ENCODE results near the gene ILF2.

Gene ILF2

GRCh38 chr1:153643100-153643499 is 27.7 kb downstream of the ILF2 start:
- no peak for TF ChIP-seq NFIC (IDR thresholded peaks at IDR 0.05)
- no peak for TF ChIP-seq TAF1 (IDR thresholded peaks at IDR 0.05; ENCODE audit: low read depth)
- TF ChIP-seq, protein P1, sequence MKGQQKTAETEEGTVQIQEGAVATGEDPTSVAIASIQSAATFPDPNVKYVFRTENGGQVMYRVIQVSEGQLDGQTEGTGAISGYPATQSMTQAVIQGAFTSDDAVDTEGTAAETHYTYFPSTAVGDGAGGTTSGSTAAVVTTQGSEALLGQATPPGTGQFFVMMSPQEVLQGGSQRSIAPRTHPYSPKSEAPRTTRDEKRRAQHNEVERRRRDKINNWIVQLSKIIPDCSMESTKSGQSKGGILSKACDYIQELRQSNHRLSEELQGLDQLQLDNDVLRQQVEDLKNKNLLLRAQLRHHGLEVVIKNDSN (IDR thresholded peaks at IDR 0.05) = no peak
- no peak for TF ChIP-seq EP300 (IDR thresholded peaks at IDR 0.05; ENCODE audit: borderline replicate concordance)
- no peak for TF ChIP-seq YY1 (IDR thresholded peaks at IDR 0.05; ENCODE audit: low read depth)
- TF ChIP-seq EGR1 (IDR thresholded peaks at IDR 0.05) = no peak
- TF ChIP-seq REST (IDR thresholded peaks at IDR 0.05; ENCODE audit: low read depth) = no peak
- TF ChIP-seq MAX (IDR thresholded peaks at IDR 0.05) = no peak
- TF ChIP-seq CEBPB (IDR thresholded peaks at IDR 0.05) = no peak
- no peak for TF ChIP-seq TEAD4 (IDR thresholded peaks at IDR 0.05)
- TF ChIP-seq TCF12 (IDR thresholded peaks at IDR 0.05; ENCODE audit: low read depth) = no peak
- no peak for TF ChIP-seq RAD21 (IDR thresholded peaks at IDR 0.05; ENCODE audit: low read depth)
- TF ChIP-seq CREB1 (IDR thresholded peaks at IDR 0.05; ENCODE audit: low read depth) = no peak
- TF ChIP-seq ZBTB7A (IDR thresholded peaks at IDR 0.05; ENCODE audit: low read depth) = no peak
- no peak for TF ChIP-seq FOXM1 (IDR thresholded peaks at IDR 0.05; ENCODE audit: borderline replicate concordance, low read depth)

GRCh38 chr1:153642161-153642560 is 28.6 kb downstream of the ILF2 start:
- no peak for TF ChIP-seq YY1 (IDR thresholded peaks at IDR 0.05; ENCODE audit: low read depth)
- no peak for TF ChIP-seq TEAD4 (IDR thresholded peaks at IDR 0.05)
- TF ChIP-seq EP300 (IDR thresholded peaks at IDR 0.05; ENCODE audit: borderline replicate concordance) = no peak
- no peak for TF ChIP-seq CEBPB (IDR thresholded peaks at IDR 0.05)
- no peak for TF ChIP-seq TCF12 (IDR thresholded peaks at IDR 0.05; ENCODE audit: low read depth)

DNA sequence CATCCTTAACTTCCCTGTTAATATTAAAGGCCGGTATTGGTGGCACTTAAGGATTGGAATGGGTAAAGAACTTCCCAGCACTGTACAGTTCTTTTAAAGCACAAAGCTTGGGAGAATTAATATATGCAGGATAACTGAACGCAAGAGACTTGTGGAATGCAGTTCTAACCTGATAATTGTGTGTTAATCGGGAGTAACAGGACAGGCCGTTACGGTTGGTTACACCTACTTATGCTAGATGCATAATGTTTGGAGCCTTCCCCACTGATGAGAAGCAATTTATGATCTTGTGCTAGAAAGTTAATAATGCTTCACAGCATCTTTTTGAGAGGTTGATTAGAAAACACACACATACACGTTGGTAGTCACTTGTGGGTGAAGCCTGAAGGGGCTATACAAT is 29.9 kb downstream of the ILF2 start:
- no peak for TF ChIP-seq MAX (IDR thresholded peaks at IDR 0.05)
- TF ChIP-seq, protein P1 (IDR thresholded peaks at IDR 0.05) = no peak
- no peak for TF ChIP-seq REST (IDR thresholded peaks at IDR 0.05; ENCODE audit: low read depth)
- TF ChIP-seq CEBPB (IDR thresholded peaks at IDR 0.05) = no peak

DNA sequence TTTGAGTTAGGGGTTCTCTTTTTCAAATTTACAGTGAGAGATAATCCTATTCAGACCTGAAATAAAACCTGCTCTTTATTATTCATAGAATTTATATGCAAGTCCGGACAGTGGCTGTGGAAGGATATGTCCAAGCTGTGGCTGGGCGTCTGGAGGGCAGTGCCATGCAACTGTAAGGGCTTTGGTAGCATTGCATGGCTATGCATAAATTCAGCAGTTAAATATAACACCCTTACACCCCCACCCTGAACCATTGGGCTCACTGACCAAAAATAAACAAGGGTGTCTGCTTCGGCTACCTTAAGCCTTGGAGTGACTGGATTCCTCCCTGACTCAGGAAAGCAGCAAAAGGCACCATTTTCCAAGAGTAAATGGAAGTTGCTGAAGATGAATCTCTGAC is 31.5 kb downstream of the ILF2 start:
- TF ChIP-seq CEBPB (IDR thresholded peaks at IDR 0.05) (no peak), FOXM1 (IDR thresholded peaks at IDR 0.05; ENCODE audit: borderline replicate concordance, low read depth) (no peak), TAF1 (IDR thresholded peaks at IDR 0.05; ENCODE audit: low read depth) (no peak), EGR1 (IDR thresholded peaks at IDR 0.05) (no peak), EP300 (IDR thresholded peaks at IDR 0.05; ENCODE audit: borderline replicate concordance) (no peak), TCF12 (IDR thresholded peaks at IDR 0.05; ENCODE audit: low read depth) (no peak), NFIC (IDR thresholded peaks at IDR 0.05) (no peak), CREB1 (IDR thresholded peaks at IDR 0.05; ENCODE audit: low read depth) (no peak), YY1 (IDR thresholded peaks at IDR 0.05; ENCODE audit: low read depth) (no peak), RAD21 (IDR thresholded peaks at IDR 0.05; ENCODE audit: low read depth) (no peak), ZBTB7A (IDR thresholded peaks at IDR 0.05; ENCODE audit: low read depth) (no peak), TEAD4 (IDR thresholded peaks at IDR 0.05) (no peak), MAX (IDR thresholded peaks at IDR 0.05) (no peak)
- TF ChIP-seq, protein P1 (IDR thresholded peaks at IDR 0.05) = no peak

DNA sequence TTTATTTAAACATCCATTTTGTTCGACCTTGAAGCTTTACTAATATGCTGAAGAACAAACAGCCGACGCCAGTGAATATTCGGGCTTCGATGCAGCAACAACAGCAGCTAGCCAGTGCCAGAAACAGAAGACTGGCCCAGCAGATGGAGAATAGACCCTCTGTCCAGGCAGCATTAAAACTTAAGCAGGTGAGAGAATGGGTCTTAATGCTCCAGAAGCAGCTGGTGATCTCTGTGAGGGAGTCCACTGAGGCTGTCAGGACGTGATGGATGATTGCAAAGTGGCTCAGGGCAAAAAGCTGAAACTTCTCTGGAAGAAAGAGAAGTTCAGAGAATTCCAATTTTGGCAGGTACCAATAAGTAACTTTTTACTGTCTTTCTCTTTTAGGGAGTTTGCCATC is 32.5 kb downstream of the ILF2 start:
- no peak for TF ChIP-seq ZBTB7A (IDR thresholded peaks at IDR 0.05; ENCODE audit: low read depth)
- TF ChIP-seq MAX (IDR thresholded peaks at IDR 0.05) = no peak
- TF ChIP-seq CEBPB (IDR thresholded peaks at IDR 0.05) = no peak
- no peak for TF ChIP-seq EP300 (IDR thresholded peaks at IDR 0.05; ENCODE audit: borderline replicate concordance)
- no peak for TF ChIP-seq FOXM1 (IDR thresholded peaks at IDR 0.05; ENCODE audit: borderline replicate concordance, low read depth)
- TF ChIP-seq, protein P1 (IDR thresholded peaks at IDR 0.05) = no peak
- TF ChIP-seq YY1 (IDR thresholded peaks at IDR 0.05; ENCODE audit: low read depth) = no peak
- no peak for TF ChIP-seq RAD21 (IDR thresholded peaks at IDR 0.05; ENCODE audit: low read depth)
- TF ChIP-seq NFIC (IDR thresholded peaks at IDR 0.05) = no peak
- TF ChIP-seq CREB1 (IDR thresholded peaks at IDR 0.05; ENCODE audit: low read depth) = no peak
- TF ChIP-seq REST (IDR thresholded peaks at IDR 0.05; ENCODE audit: low read depth) = no peak
- no peak for TF ChIP-seq TCF12 (IDR thresholded peaks at IDR 0.05; ENCODE audit: low read depth)
- no peak for TF ChIP-seq EGR1 (IDR thresholded peaks at IDR 0.05)
- TF ChIP-seq TEAD4 (IDR thresholded peaks at IDR 0.05) = no peak
- TF ChIP-seq TAF1 (IDR thresholded peaks at IDR 0.05; ENCODE audit: low read depth) = no peak
